Ishikawa (cell line): ENCODE measurements around the gene IL31.

ENCODE experiments used
- CEBPB ChIP-seq: IDR thresholded peaks from 2 replicates; pipeline ENCODE4 v1.6.1; 2012
- CREB1 ChIP-seq: IDR thresholded peaks from 2 replicates; pipeline ENCODE4 v1.6.1; 2012; ENCODE audit warnings: low read depth
- EGR1 ChIP-seq: IDR thresholded peaks from 2 replicates; pipeline ENCODE4 v1.6.1; 2012
- EP300 ChIP-seq: IDR thresholded peaks from 2 replicates; pipeline ENCODE4 v1.6.1; 2012; ENCODE audit warnings: borderline replicate concordance
- FOXM1 ChIP-seq: IDR thresholded peaks from 2 replicates; pipeline ENCODE4 v1.6.1; 2012; ENCODE audit warnings: low read depth, borderline replicate concordance
- NFIC ChIP-seq: IDR thresholded peaks from 2 replicates; pipeline ENCODE4 v1.6.1; 2012
- RAD21 ChIP-seq: IDR thresholded peaks from 2 replicates; pipeline ENCODE4 v1.6.1; 2012; ENCODE audit warnings: low read depth
- TAF1 ChIP-seq: IDR thresholded peaks from 2 replicates; pipeline ENCODE4 v1.6.1; 2012; ENCODE audit warnings: low read depth, mild to moderate bottlenecking
- TCF12 ChIP-seq: IDR thresholded peaks from 2 replicates; pipeline ENCODE4 v1.6.1; 2012; ENCODE audit warnings: low read depth
- TEAD4 ChIP-seq: IDR thresholded peaks from 2 replicates; pipeline ENCODE4 v1.6.1; 2012
- YY1 ChIP-seq: IDR thresholded peaks from 2 replicates; pipeline ENCODE4 v1.6.1; 2012; ENCODE audit warnings: low read depth
- ZBTB7A ChIP-seq: IDR thresholded peaks from 2 replicates; pipeline ENCODE4 v1.6.1; 2012; ENCODE audit warnings: low read depth
- TF ChIP-seq, protein P1 (sequence below): IDR thresholded peaks from 2 replicates; pipeline ENCODE4 v1.6.1; 2012
- TF ChIP-seq, protein P2 (sequence below): IDR thresholded peaks from 2 replicates; pipeline ENCODE4 v1.6.1; 2012
- TF ChIP-seq, protein P3 (sequence below): IDR thresholded peaks from 2 replicates; pipeline ENCODE4 v1.6.1; 2012; ENCODE audit warnings: low read depth, mild to moderate bottlenecking

IL31 gene

DNA sequence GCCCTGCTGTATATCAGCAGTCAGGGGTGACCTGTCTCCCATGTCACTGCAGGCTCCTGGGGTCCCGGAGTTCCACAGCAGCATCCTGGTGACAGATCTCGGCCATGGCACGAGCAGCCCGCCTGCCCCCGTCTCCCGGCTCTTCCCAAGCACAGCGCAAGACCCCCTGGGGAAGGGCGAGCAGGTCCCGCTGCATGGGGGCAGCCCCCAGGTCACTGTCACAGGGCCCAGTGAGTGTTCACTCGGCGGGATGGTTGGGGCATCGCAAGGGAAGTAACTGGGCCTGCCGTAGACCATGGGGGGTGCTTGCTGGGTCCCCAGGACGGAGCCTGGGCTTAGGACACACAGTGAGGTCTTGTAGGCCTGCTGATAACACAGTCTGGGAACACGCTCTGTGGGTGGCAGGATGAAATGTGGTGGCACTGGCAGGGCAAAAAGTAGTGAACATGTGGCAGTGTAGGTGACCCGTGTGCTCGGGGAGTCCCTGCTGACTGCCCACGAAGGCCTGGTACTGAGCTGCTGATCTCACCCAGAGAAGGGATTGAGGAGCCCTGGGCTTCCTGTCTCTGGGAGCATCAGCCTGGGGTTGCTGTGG lies 38.5 kb downstream of the IL31 start:
- TF ChIP-seq, protein P1, sequence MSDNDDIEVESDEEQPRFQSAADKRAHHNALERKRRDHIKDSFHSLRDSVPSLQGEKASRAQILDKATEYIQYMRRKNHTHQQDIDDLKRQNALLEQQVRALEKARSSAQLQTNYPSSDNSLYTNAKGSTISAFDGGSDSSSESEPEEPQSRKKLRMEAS: no peak
- TF ChIP-seq, protein P2, sequence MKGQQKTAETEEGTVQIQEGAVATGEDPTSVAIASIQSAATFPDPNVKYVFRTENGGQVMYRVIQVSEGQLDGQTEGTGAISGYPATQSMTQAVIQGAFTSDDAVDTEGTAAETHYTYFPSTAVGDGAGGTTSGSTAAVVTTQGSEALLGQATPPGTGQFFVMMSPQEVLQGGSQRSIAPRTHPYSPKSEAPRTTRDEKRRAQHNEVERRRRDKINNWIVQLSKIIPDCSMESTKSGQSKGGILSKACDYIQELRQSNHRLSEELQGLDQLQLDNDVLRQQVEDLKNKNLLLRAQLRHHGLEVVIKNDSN: no peak
- TF ChIP-seq YY1: no peak
- no peak for TF ChIP-seq FOXM1

DNA sequence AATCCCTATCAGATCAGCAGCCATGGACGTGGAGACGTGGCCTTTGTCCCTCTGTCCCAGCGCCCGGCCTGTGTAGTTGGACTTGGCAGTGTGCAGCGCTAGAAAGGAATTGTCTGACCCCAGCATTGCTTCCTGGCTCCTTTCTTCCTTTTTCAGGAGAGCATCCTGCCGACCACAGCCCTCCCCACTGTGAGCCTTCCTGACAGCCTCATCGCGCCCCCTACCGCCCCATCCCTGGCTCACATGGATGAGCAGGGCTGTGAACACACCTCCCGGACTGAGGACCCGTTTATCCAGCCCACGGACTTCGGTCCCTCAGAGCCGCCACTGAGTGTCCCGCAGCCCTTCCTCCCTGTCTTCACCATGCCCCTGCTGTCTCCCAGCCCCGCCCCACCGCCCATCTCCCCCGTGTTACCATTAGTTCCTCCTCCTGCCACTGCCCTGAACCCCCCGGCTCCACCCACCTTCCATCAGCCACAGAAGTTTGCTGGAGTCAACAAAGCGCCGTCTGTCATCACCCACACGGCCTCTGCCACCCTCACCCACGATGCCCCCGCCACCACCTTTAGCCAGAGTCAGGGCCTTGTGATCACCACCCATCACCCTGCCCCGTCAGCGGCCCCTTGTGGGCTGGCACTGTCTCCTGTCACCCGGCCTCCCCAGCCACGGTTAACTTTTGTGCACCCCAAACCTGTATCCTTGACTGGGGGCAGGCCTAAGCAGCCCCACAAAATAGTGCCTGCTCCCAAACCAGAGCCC lies 40.6 kb downstream of the IL31 start:
- no peak for TF ChIP-seq EP300
- no peak for TF ChIP-seq TCF12
- TF ChIP-seq ZBTB7A: no peak
- no peak for TF ChIP-seq FOXM1
- no peak for TF ChIP-seq TAF1
- TF ChIP-seq, protein P3, sequence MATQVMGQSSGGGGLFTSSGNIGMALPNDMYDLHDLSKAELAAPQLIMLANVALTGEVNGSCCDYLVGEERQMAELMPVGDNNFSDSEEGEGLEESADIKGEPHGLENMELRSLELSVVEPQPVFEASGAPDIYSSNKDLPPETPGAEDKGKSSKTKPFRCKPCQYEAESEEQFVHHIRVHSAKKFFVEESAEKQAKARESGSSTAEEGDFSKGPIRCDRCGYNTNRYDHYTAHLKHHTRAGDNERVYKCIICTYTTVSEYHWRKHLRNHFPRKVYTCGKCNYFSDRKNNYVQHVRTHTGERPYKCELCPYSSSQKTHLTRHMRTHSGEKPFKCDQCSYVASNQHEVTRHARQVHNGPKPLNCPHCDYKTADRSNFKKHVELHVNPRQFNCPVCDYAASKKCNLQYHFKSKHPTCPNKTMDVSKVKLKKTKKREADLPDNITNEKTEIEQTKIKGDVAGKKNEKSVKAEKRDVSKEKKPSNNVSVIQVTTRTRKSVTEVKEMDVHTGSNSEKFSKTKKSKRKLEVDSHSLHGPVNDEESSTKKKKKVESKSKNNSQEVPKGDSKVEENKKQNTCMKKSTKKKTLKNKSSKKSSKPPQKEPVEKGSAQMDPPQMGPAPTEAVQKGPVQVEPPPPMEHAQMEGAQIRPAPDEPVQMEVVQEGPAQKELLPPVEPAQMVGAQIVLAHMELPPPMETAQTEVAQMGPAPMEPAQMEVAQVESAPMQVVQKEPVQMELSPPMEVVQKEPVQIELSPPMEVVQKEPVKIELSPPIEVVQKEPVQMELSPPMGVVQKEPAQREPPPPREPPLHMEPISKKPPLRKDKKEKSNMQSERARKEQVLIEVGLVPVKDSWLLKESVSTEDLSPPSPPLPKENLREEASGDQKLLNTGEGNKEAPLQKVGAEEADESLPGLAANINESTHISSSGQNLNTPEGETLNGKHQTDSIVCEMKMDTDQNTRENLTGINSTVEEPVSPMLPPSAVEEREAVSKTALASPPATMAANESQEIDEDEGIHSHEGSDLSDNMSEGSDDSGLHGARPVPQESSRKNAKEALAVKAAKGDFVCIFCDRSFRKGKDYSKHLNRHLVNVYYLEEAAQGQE: no peak
- TF ChIP-seq, protein P2: no peak
- no peak for TF ChIP-seq CREB1
- no peak for TF ChIP-seq CEBPB
- no peak for TF ChIP-seq RAD21
- no peak for TF ChIP-seq TEAD4
- no peak for TF ChIP-seq YY1
- TF ChIP-seq, protein P1: no peak
- TF ChIP-seq NFIC: no peak
- TF ChIP-seq EGR1: no peak

DNA sequence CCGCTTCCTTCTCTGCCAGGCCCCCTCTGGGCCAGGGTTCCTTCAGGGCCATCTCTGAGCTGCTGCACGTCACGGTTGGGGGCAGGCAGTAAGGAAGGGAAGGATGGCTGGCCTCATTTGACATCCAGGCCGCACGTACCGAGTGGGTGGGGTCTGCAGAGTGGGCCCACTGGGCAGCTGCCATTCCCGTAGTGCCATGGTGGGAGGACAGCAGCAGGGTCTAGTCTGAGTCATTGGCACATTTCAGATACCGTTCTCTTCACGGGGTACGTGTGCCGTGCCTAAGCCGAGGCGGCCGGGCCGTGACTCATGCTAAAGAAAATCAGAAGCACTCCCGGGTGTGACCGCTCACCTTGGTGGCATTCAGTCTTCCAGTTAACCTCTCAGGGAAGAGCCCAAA lies 43.9 kb downstream of the IL31 start:
- TF ChIP-seq RAD21: no peak
- no peak for TF ChIP-seq CEBPB
- TF ChIP-seq YY1: no peak
- no peak for TF ChIP-seq TEAD4
- TF ChIP-seq EP300: no peak
- no peak for TF ChIP-seq FOXM1
- no peak for TF ChIP-seq EGR1
- no peak for TF ChIP-seq TCF12
- no peak for TF ChIP-seq TAF1
- TF ChIP-seq, protein P1: no peak
- TF ChIP-seq NFIC: no peak
- TF ChIP-seq CREB1: no peak

DNA sequence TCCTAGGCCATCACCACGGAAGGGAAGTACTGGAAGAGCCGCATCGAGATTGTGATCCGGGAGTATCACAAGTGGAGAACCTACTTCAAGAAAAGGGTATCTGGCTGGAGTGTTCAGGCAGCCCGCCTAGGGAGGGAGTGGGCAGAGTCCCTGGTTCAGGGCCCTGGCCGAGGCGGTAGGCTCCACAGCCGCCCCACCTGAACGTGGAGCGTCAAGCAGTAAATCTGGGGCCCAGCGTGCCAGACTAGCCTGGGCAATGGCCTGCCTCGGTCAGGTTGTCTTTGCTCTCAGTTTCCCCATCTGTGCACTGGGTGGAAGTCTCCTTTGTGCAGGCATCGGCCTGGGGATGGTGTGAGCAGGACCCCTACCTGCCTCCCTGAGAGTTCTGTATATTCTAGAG lies 44.9 kb downstream of the IL31 start:
- TF ChIP-seq, protein P3: no peak
- TF ChIP-seq FOXM1 (no peak), CREB1 (no peak)
- TF ChIP-seq, protein P2: no peak

DNA sequence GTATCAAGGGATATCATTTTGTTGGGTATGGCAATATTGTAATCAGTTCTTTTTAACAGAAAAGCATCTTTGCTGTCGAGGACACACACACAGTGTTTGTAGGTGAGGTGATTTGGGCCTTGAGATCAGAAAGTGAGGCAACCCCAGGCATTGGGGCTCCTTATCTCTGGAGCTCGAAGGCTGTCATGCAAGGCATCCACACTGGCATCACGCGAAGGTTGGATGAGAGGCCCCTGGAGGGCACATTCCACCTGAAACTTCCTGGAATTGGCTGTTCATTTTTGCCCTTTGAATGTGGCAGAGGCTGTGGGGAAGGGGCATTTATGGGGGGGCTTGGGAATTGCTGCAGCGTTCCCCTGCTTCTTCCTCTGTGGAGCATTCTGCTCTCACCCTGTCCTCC lies 45.5 kb downstream of the IL31 start:
- TF ChIP-seq TCF12 (no peak), EGR1 (no peak), NFIC (no peak), CEBPB (no peak), TEAD4 (no peak), RAD21 (no peak), EP300 (no peak), ZBTB7A (no peak), YY1 (no peak), FOXM1 (no peak)
- TF ChIP-seq, protein P1: no peak
- TF ChIP-seq, protein P2: no peak
